Testis (tissue), 2 donors: ENCODE results near the gene ERAL1.

Experiments used
- CTCF ChIP-seq, 3 experiments: fragments of 450-650 bp in 2 of 3; fragments of 200-600 bp in 1 of 3; sonication (generic) in 1 of 3; IDR thresholded peaks; one replicate each; pipeline ENCODE4 v1.5.1; 2016 to 2019; ENCODE audit warnings: antibody characterized with exemption in 3 of 3, mild to moderate bottlenecking in 2 of 3, moderate library complexity in 1 of 3
- POLR2A ChIP-seq: fragments of 450-650 bp; IDR thresholded peaks from one replicate; pipeline ENCODE4 v1.6.1; 2017; ENCODE audit warnings: antibody characterized with exemption, mild to moderate bottlenecking, moderate library complexity

- TF ChIP-seq POLR2A (no peak), CTCF (IDR thresholded peaks at IDR 0.05) (no peak)
Measured at GRCh38 chr17:28885363-28885762, 30.5 kb downstream of the ERAL1 start.
